ENCODE results near the gene IFI30. TPM values are rescaled to one million over a fixed set of nuclear protein-coding genes. Genes with fewer than 3 reads are reported as not detected.

Gene IFI30
- total and polyA plus RNA-seq, 2 donors (not counting 3 experiments of a cell fraction or from before 2014, with no cell fraction given), result 1.1 to 1.6 TPM

DNA sequence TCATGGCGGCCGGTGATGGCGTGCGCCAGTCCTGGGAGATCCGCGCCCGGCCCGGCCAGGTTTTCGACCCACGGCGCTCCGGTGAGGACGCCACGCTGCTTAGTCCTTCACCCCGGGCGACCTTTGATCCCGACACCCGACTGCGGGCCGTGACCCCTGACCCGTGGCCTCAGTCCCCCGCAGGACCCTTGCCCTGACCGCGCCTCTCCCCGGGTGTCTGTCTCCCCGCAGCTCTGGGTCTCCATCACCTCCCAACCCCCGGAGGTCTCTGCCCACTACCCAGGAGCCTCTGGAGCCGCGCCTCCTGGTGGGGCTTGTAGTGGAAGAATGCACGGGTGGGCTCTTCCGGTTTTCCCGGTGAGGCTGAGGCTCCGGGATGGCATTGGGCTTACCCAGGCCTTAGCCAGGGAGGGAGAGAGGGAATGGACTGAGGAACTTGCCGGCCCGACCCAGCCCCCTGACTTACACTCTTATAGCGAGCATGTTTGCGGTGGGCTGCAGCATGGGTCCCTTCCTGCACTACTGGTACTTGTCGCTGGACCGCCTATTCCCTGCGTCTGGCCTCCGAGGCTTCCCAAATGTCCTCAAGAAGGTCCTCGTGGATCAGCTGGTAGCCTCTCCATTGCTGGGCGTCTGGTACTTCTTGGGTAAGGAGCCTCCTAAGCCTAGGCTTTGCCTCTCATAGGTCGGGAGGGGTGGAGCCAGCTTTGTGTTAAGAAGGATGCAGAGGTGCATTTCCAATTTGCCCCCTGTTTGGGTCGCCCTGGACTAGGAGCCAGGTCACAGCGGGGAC is 20.0 kb downstream of the IFI30 start:
- intact Hi-C loops (cut with micrococcal nuclease) (loop anchor here (1.0 to 2.0 kb wide), 4 partner anchors 11 to 223 kb away; partner anchors contain the start of genes LSM4, PIK3R2 and RAB3A), dilution Hi-C loops (cut with MboI; ENCODE audit: extremely low pct_ligation_motif_present, low sequenced_read_pairs) (no loop called here)
- peak; percentile 6 for DNase-seq (ENCODE audit: low read depth, low spot score)
- H3K36me3 ChIP-seq (ENCODE audit: control insufficient read depth in 2 of 2, extremely low read depth in 1 of 2, insufficient read depth in 2 of 2, low read length in 2 of 2), result peaks cover 0 to 6% of the 10 kb centered on the region in 2 experiments
- H3K4me1 ChIP-seq (ENCODE audit: control insufficient read depth, extremely low read depth, insufficient read depth, low read length), result peaks cover 14% of the 10 kb centered on the region
- H4K20me1 ChIP-seq (replicated peaks; ENCODE audit: control insufficient read depth, extremely low read depth, insufficient read depth, low read length), result no peaks in the 10 kb centered on the region
- H3K79me2 ChIP-seq (ENCODE audit: control insufficient read depth, insufficient read depth, low read length), result no peaks in the 10 kb centered on the region
- H3K4me2 ChIP-seq (ENCODE audit: insufficient read depth, low read length), result peak overlapping the region; percentile 75
- POLR2A ChIA-PET, result interaction anchor here (0.6 kb wide), 1 partner anchor 88 kb away, joined by 3 read pairs; the partner anchor contains the start of gene JUND
- H3K27ac ChIP-seq (ENCODE audit: insufficient read depth, low read depth, low read length), result peak overlapping the region; percentile 48
- BruUV-seq (replicated peaks), result TSS peak; percentile 52
- peak overlapping the region; percentile 52 for H2AFZ ChIP-seq (ENCODE audit: low read depth, low read length)
- H3K9me3 ChIP-seq (replicated peaks; ENCODE audit: control insufficient read depth, insufficient read depth, low read length), result no peaks in the 10 kb centered on the region
- no peaks in the 10 kb centered on the region for H3K9me1 ChIP-seq (replicated peaks; ENCODE audit: control insufficient read depth, extremely low read depth, insufficient read depth, low read length)
- H3K4me3 ChIP-seq (replicated peaks in 1 of 3; ENCODE audit: insufficient read depth in 1 of 3, low read depth in 1 of 3, low read length in 3 of 3), result peak overlapping the region; percentile 65 to 82 (median 69)
- TF ChIP-seq, protein P1, sequence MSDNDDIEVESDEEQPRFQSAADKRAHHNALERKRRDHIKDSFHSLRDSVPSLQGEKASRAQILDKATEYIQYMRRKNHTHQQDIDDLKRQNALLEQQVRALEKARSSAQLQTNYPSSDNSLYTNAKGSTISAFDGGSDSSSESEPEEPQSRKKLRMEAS (IDR thresholded peaks at IDR 0.05; ENCODE audit: insufficient read depth, insufficient read length), result no peak
- no peaks in the 10 kb centered on the region for H3K27me3 ChIP-seq (ENCODE audit: control insufficient read depth in 2 of 2, insufficient read depth in 2 of 2, low read length in 2 of 2)
- peak overlapping the region; percentile 69 for H3K9ac ChIP-seq (replicated peaks; ENCODE audit: extremely low read depth, insufficient read depth, low read length)
- no peak for FAIRE-seq
- CTCF ChIA-PET, result interaction anchor here (0.6 to 4.0 kb wide), 10 partner anchors 11 to 135 kb away, joined by 3 to 100 read pairs (median 7); partner anchors contain the start of gene RAB3A

DNA sequence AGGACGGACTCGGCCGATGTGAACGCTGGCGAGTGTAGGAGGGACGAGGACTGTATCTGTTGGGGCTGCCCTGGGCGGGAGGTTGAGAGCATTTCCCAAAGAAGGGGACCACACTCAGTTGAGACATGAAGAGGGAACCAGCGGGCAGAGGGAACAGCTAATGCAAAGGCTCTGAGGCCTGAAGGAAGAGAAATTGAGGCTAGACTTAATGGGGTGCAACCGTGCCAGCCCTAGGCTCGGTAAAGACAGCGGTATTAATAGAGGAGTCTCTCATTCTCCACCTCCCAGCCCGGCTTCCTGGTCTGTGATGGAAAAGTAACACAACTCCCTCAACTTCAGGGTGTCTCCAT is 20.5 kb downstream of the IFI30 start:
- FAIRE-seq (no peak), DNase-seq (ENCODE audit: low read depth, low spot score) (no peak)
- CTCF ChIA-PET, result interaction anchor here (0.8 to 2.1 kb wide), 6 partner anchors 11 to 134 kb away, joined by 3 to 7 read pairs (median 4); no protein-coding TSS in a partner anchor

More for the DNA sequence above, 20.5 kb downstream of the IFI30 start:
- Histone ChIP-seq H3K4me3 (replicated peaks in 1 of 3; ENCODE audit: insufficient read depth in 1 of 3, low read depth in 1 of 3, low read length in 3 of 3) (peak overlapping the region in 1 of 3 experiments; percentile 65), H3K9me3 (replicated peaks; ENCODE audit: control insufficient read depth, insufficient read depth, low read length) (no peaks in the 10 kb centered on the region), H2AFZ (ENCODE audit: low read depth, low read length) (no peak overlapping the region), H3K36me3 (ENCODE audit: control insufficient read depth in 2 of 2, extremely low read depth in 1 of 2, insufficient read depth in 2 of 2, low read length in 2 of 2) (peaks cover 0 to 6% of the 10 kb centered on the region in 2 experiments), H3K9ac (replicated peaks; ENCODE audit: extremely low read depth, insufficient read depth, low read length) (no peak overlapping the region), H4K20me1 (replicated peaks; ENCODE audit: control insufficient read depth, extremely low read depth, insufficient read depth, low read length) (no peaks in the 10 kb centered on the region), H3K9me1 (replicated peaks; ENCODE audit: control insufficient read depth, extremely low read depth, insufficient read depth, low read length) (no peaks in the 10 kb centered on the region), H3K79me2 (ENCODE audit: control insufficient read depth, insufficient read depth, low read length) (no peaks in the 10 kb centered on the region), H3K4me1 (ENCODE audit: control insufficient read depth, extremely low read depth, insufficient read depth, low read length) (peaks cover 14% of the 10 kb centered on the region), H3K27me3 (ENCODE audit: control insufficient read depth in 2 of 2, insufficient read depth in 2 of 2, low read length in 2 of 2) (no peaks in the 10 kb centered on the region), H3K4me2 (ENCODE audit: insufficient read depth, low read length) (peak overlapping the region; percentile 75), H3K27ac (ENCODE audit: insufficient read depth, low read depth, low read length) (no peak overlapping the region)
- TF ChIP-seq, protein P2, sequence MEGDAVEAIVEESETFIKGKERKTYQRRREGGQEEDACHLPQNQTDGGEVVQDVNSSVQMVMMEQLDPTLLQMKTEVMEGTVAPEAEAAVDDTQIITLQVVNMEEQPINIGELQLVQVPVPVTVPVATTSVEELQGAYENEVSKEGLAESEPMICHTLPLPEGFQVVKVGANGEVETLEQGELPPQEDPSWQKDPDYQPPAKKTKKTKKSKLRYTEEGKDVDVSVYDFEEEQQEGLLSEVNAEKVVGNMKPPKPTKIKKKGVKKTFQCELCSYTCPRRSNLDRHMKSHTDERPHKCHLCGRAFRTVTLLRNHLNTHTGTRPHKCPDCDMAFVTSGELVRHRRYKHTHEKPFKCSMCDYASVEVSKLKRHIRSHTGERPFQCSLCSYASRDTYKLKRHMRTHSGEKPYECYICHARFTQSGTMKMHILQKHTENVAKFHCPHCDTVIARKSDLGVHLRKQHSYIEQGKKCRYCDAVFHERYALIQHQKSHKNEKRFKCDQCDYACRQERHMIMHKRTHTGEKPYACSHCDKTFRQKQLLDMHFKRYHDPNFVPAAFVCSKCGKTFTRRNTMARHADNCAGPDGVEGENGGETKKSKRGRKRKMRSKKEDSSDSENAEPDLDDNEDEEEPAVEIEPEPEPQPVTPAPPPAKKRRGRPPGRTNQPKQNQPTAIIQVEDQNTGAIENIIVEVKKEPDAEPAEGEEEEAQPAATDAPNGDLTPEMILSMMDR (IDR thresholded peaks at IDR 0.05; ENCODE audit: extremely low read depth in 1 of 2, insufficient read depth in 1 of 2, low read depth in 1 of 2, low read length in 2 of 2), result no peak
- TF ChIP-seq POLR2AphosphoS5 (IDR thresholded peaks at IDR 0.05; ENCODE audit: insufficient read depth, low read depth, low read length) (no peak), MYC (IDR thresholded peaks at IDR 0.05; ENCODE audit: low read depth, low read length) (no peak), FOS (IDR thresholded peaks at IDR 0.05; ENCODE audit: borderline replicate concordance, insufficient read depth, low read length) (no peak), EZH2 (IDR thresholded peaks at IDR 0.05; ENCODE audit: borderline replicate concordance, low read depth, low read length, severe bottlenecking) (no peak), GATA2 (IDR thresholded peaks at IDR 0.05; ENCODE audit: insufficient read depth, insufficient read length, low read depth, low read length) (no peak), JUN (IDR thresholded peaks at IDR 0.05; ENCODE audit: borderline replicate concordance, insufficient read depth, insufficient read length, low read depth) (no peak), POLR2A (IDR thresholded peaks at IDR 0.05; ENCODE audit: low read depth, low read length) (no peak)
- TF ChIP-seq, protein P1 (IDR thresholded peaks at IDR 0.05; ENCODE audit: insufficient read depth, insufficient read length), result no peak
- BruUV-seq (replicated peaks), result no TSS peak
- intact Hi-C loops (cut with micrococcal nuclease), result no loop called here
- POLR2A ChIA-PET, result no interaction called here
- dilution Hi-C loops (cut with MboI; ENCODE audit: extremely low pct_ligation_motif_present, low sequenced_read_pairs), result no loop called here

All from endothelial cell of umbilical vein (primary cell).